ENCODE data around the gene MACROH2A1.

Gene MACROH2A1

GRCh38 chr5:135329066-135329912 is 69.7 kb downstream of the MACROH2A1 start:
- in situ Hi-C loops (cut with MboI; ENCODE audit: low sequenced_read_pairs), result no loop called here
- DNase-seq (ENCODE audit: low spot score in 2 of 2), result no peak
- Histone ChIP-seq H3K27me3 (ENCODE audit: low read depth) (no peaks in the 10 kb centered on the region), H3K4me3 (no peak overlapping the region), H3K4me1 (no peaks in the 10 kb centered on the region), H3K36me3 (replicated peaks) (peaks cover 5% of the 10 kb centered on the region; the same call in 1 of the 2 replicates), H3K9me3 (no peaks in the 10 kb centered on the region)

GRCh38 chr5:135328128-135328687 is 70.8 kb downstream of the MACROH2A1 start:
- Histone ChIP-seq H3K27me3 (ENCODE audit: low read depth) (no peaks in the 10 kb centered on the region), H3K4me3 (no peak overlapping the region), H3K36me3 (replicated peaks) (peaks cover 5% of the 10 kb centered on the region; the same call in 1 of the 2 replicates), H3K9me3 (no peaks in the 10 kb centered on the region), H3K4me1 (no peaks in the 10 kb centered on the region)
- no peak for DNase-seq (ENCODE audit: low spot score in 2 of 2)
- in situ Hi-C loops (cut with MboI; ENCODE audit: low sequenced_read_pairs), result no loop called here

GRCh38 chr5:135327429-135328127 is 71.5 kb downstream of the MACROH2A1 start:
- H3K27me3 ChIP-seq (ENCODE audit: low read depth), result no peaks in the 10 kb centered on the region
- no peaks in the 10 kb centered on the region for H3K9me3 ChIP-seq
- in situ Hi-C loops (cut with MboI; ENCODE audit: low sequenced_read_pairs), result no loop called here
- H3K36me3 ChIP-seq (replicated peaks), result peaks cover 5% of the 10 kb centered on the region; the same call in 1 of the 2 replicates
- DNase-seq (ENCODE audit: low spot score in 2 of 2), result no peak
- H3K4me1 ChIP-seq, result no peaks in the 10 kb centered on the region
- H3K4me3 ChIP-seq, result no peak overlapping the region

- in situ Hi-C loops (cut with MboI; ENCODE audit: low sequenced_read_pairs), result no loop called here
- no peaks in the 10 kb centered on the region for H3K27me3 ChIP-seq (ENCODE audit: low read depth)
- no peak overlapping the region for H3K4me3 ChIP-seq
Observed at GRCh38 chr5:135326296-135327254, 72.5 kb downstream of the MACROH2A1 start.

GRCh38 chr5:135324897-135325650 is 74.0 kb downstream of the MACROH2A1 start:
- no peak overlapping the region for H3K4me3 ChIP-seq
- DNase-seq (ENCODE audit: low spot score in 2 of 2), result no peak
- in situ Hi-C loops (cut with MboI; ENCODE audit: low sequenced_read_pairs), result no loop called here

More at GRCh38 chr5:135326296-135327254, 72.5 kb downstream of the MACROH2A1 start:
- no peak for DNase-seq (ENCODE audit: low spot score in 2 of 2)
- Histone ChIP-seq H3K4me1 (no peaks in the 10 kb centered on the region), H3K9me3 (no peaks in the 10 kb centered on the region), H3K36me3 (replicated peaks) (peaks cover 1% of the 10 kb centered on the region; the same call in 1 of the 2 replicates)

GRCh38 chr5:135324160-135324559 is 74.9 kb downstream of the MACROH2A1 start:
- DNase-seq (ENCODE audit: low spot score in 2 of 2), result no peak
- in situ Hi-C loops (cut with MboI; ENCODE audit: low sequenced_read_pairs), result no loop called here
- Histone ChIP-seq H3K9me3 (no peaks in the 10 kb centered on the region), H3K4me3 (no peak overlapping the region), H3K36me3 (replicated peaks) (no peaks in the 10 kb centered on the region), H3K4me1 (no peaks in the 10 kb centered on the region), H3K27me3 (ENCODE audit: low read depth) (no peaks in the 10 kb centered on the region)

More at GRCh38 chr5:135324897-135325650, 74.0 kb downstream of the MACROH2A1 start:
- H3K4me1 ChIP-seq, result no peaks in the 10 kb centered on the region
- no peaks in the 10 kb centered on the region for H3K36me3 ChIP-seq (replicated peaks)
- H3K27me3 ChIP-seq (ENCODE audit: low read depth), result no peaks in the 10 kb centered on the region
- no peaks in the 10 kb centered on the region for H3K9me3 ChIP-seq

GRCh38 chr5:135323701-135324132 is 75.3 kb downstream of the MACROH2A1 start:
- H3K36me3 ChIP-seq (replicated peaks), result no peaks in the 10 kb centered on the region
- no peak for DNase-seq (ENCODE audit: low spot score in 2 of 2)
- H3K4me1 ChIP-seq, result no peaks in the 10 kb centered on the region
- no peaks in the 10 kb centered on the region for H3K9me3 ChIP-seq
- in situ Hi-C loops (cut with MboI; ENCODE audit: low sequenced_read_pairs), result no loop called here
- H3K27me3 ChIP-seq (ENCODE audit: low read depth), result no peaks in the 10 kb centered on the region
- H3K4me3 ChIP-seq, result no peak overlapping the region

- DNase-seq (ENCODE audit: low spot score in 2 of 2), result no peak
- H3K4me1 ChIP-seq, result no peaks in the 10 kb centered on the region
- no peaks in the 10 kb centered on the region for H3K9me3 ChIP-seq
- in situ Hi-C loops (cut with MboI; ENCODE audit: low sequenced_read_pairs), result no loop called here
- H3K4me3 ChIP-seq, result no peak overlapping the region
- no peaks in the 10 kb centered on the region for H3K36me3 ChIP-seq (replicated peaks)
- no peaks in the 10 kb centered on the region for H3K27me3 ChIP-seq (ENCODE audit: low read depth)
Observed at GRCh38 chr5:135323227-135323626, 75.8 kb downstream of the MACROH2A1 start.

- Histone ChIP-seq H3K36me3 (replicated peaks) (no peaks in the 10 kb centered on the region), H3K4me3 (no peak overlapping the region), H3K4me1 (no peaks in the 10 kb centered on the region), H3K27me3 (ENCODE audit: low read depth) (no peaks in the 10 kb centered on the region), H3K9me3 (no peaks in the 10 kb centered on the region)
- DNase-seq (ENCODE audit: low spot score in 2 of 2), result no peak
- in situ Hi-C loops (cut with MboI; ENCODE audit: low sequenced_read_pairs), result no loop called here
Observed at GRCh38 chr5:135322744-135323143, 76.3 kb downstream of the MACROH2A1 start.

- no peak for DNase-seq (ENCODE audit: low spot score in 2 of 2)
- Histone ChIP-seq H3K4me1 (no peaks in the 10 kb centered on the region), H3K4me3 (no peak overlapping the region), H3K36me3 (replicated peaks) (no peaks in the 10 kb centered on the region), H3K27me3 (ENCODE audit: low read depth) (no peaks in the 10 kb centered on the region), H3K9me3 (no peaks in the 10 kb centered on the region)
- in situ Hi-C loops (cut with MboI; ENCODE audit: low sequenced_read_pairs), result no loop called here
Observed at GRCh38 chr5:135322271-135322670, 76.8 kb downstream of the MACROH2A1 start.

GRCh38 chr5:135320718-135321484 is 78.1 kb downstream of the MACROH2A1 start:
- in situ Hi-C loops (cut with MboI; ENCODE audit: low sequenced_read_pairs), result no loop called here
- H3K27me3 ChIP-seq (ENCODE audit: low read depth), result no peaks in the 10 kb centered on the region
- no peaks in the 10 kb centered on the region for H3K36me3 ChIP-seq (replicated peaks)
- no peaks in the 10 kb centered on the region for H3K4me1 ChIP-seq
- no peak for DNase-seq (ENCODE audit: low spot score in 2 of 2)
- no peaks in the 10 kb centered on the region for H3K9me3 ChIP-seq
- H3K4me3 ChIP-seq, result no peak overlapping the region
